KMS-11 (cell line): ENCODE data around the gene IGSF1.

Source experiments
- H2AFZ ChIP-seq: fragments of 200-600 bp; sonication (generic); 2 replicates; pipeline ENCODE4 v1.6.1; 2016; ENCODE audit warnings: antibody characterized with exemption, mixed run types, low read depth
- H3K27ac ChIP-seq: fragments of 200-600 bp; sonication (generic); 2 replicates; pipeline ENCODE4 v1.6.1; 2016; ENCODE audit warnings: mild to moderate bottlenecking, mixed run types
- H3K27me3 ChIP-seq: fragments of 200-600 bp; sonication (generic); 2 replicates; pipeline ENCODE4 v1.6.1; 2017; ENCODE audit warnings: mild to moderate bottlenecking, low read depth, mixed run types, moderate library complexity; ENCODE audit not compliant: insufficient read depth
- H3K36me3 ChIP-seq: fragments of 200-600 bp; sonication (generic); 2 replicates; pipeline ENCODE4 v1.6.1; 2017; ENCODE audit warnings: mild to moderate bottlenecking, mixed run types; ENCODE audit not compliant: insufficient read depth
- H3K4me1 ChIP-seq: fragments of 200-600 bp; sonication (generic); 2 replicates; pipeline ENCODE4 v1.6.1; 2016; ENCODE audit warnings: mild to moderate bottlenecking, low read depth, mixed run types; ENCODE audit not compliant: poor library complexity, severe bottlenecking
- H3K4me2 ChIP-seq: fragments of 200-600 bp; sonication (generic); 2 replicates; pipeline ENCODE4 v1.7.0; 2016; ENCODE audit warnings: mild to moderate bottlenecking, mixed run types
- H3K4me3 ChIP-seq: fragments of 200-600 bp; sonication (generic); IDR thresholded peaks from 2 replicates; pipeline ENCODE4 v1.6.1; 2017; ENCODE audit warnings: low read depth, low read length, mixed read lengths; ENCODE audit not compliant: insufficient read depth
- H3K79me2 ChIP-seq: fragments of 200-600 bp; sonication (generic); 2 replicates; pipeline ENCODE4 v1.6.1; 2016; ENCODE audit warnings: low read depth, mixed run types; ENCODE audit not compliant: insufficient read depth
- H3K9ac ChIP-seq: fragments of 200-600 bp; sonication (generic); 2 replicates; pipeline ENCODE4 v1.6.1; 2016; ENCODE audit warnings: mild to moderate bottlenecking, mixed run types
- H4K20me1 ChIP-seq: fragments of 200-600 bp; sonication (generic); 2 replicates; pipeline ENCODE4 v1.6.1; 2016; ENCODE audit warnings: mild to moderate bottlenecking, mixed run types; ENCODE audit not compliant: insufficient read depth
- CTCF ChIP-seq: fragments of 200-600 bp; sonication (generic); conservative IDR thresholded peaks from 2 replicates; pipeline ENCODE4 v1.6.1; 2017; ENCODE audit warnings: low read depth, mild to moderate bottlenecking, antibody characterized with exemption, low read length, moderate library complexity, mixed read lengths

The IGSF1 gene

GRCh38 chrX:131271274-131271673 lies 17.8 kb downstream of the IGSF1 start:
- Histone ChIP-seq H3K27me3 (no peaks in the 10 kb centered on the region), H3K4me2 (no peak overlapping the region), H3K27ac (no peak overlapping the region)

GRCh38 chrX:131270080-131270479 lies 19.0 kb downstream of the IGSF1 start:
- H3K9ac ChIP-seq, result no peak overlapping the region
- no peaks in the 10 kb centered on the region for H3K27me3 ChIP-seq
- H3K79me2 ChIP-seq, result no peaks in the 10 kb centered on the region
- H3K4me2 ChIP-seq, result no peak overlapping the region
- H3K27ac ChIP-seq, result no peak overlapping the region
- H3K4me1 ChIP-seq, result no peaks in the 10 kb centered on the region
- H3K4me3 ChIP-seq, result no peak overlapping the region
- H4K20me1 ChIP-seq, result no peaks in the 10 kb centered on the region
- no peak for TF ChIP-seq CTCF
- no peaks in the 10 kb centered on the region for H3K36me3 ChIP-seq
- H2AFZ ChIP-seq, result no peak overlapping the region

More at GRCh38 chrX:131271274-131271673, 17.8 kb downstream of the IGSF1 start:
- H3K36me3 ChIP-seq, result no peaks in the 10 kb centered on the region
- no peak overlapping the region for H3K4me3 ChIP-seq
- H3K79me2 ChIP-seq, result no peaks in the 10 kb centered on the region
- H2AFZ ChIP-seq, result no peak overlapping the region
- H4K20me1 ChIP-seq, result no peaks in the 10 kb centered on the region
- no peaks in the 10 kb centered on the region for H3K4me1 ChIP-seq
- H3K9ac ChIP-seq, result no peak overlapping the region
- no peak for TF ChIP-seq CTCF

- no peak overlapping the region for H3K4me2 ChIP-seq
- H3K9ac ChIP-seq, result no peak overlapping the region
- H4K20me1 ChIP-seq, result no peaks in the 10 kb centered on the region
- H3K27me3 ChIP-seq, result no peaks in the 10 kb centered on the region
- no peak for TF ChIP-seq CTCF
- no peaks in the 10 kb centered on the region for H3K36me3 ChIP-seq
- H3K4me1 ChIP-seq, result no peaks in the 10 kb centered on the region
- no peak overlapping the region for H2AFZ ChIP-seq
- no peak overlapping the region for H3K4me3 ChIP-seq
- no peak overlapping the region for H3K27ac ChIP-seq
- H3K79me2 ChIP-seq, result no peaks in the 10 kb centered on the region
Observed at GRCh38 chrX:131264665-131265064, 24.4 kb downstream of the IGSF1 start.

GRCh38 chrX:131264053-131264452 lies 25.1 kb downstream of the IGSF1 start:
- Histone ChIP-seq H3K9ac (no peak overlapping the region), H4K20me1 (no peaks in the 10 kb centered on the region), H3K27ac (no peak overlapping the region), H3K4me1 (no peaks in the 10 kb centered on the region), H3K27me3 (no peaks in the 10 kb centered on the region), H3K36me3 (no peaks in the 10 kb centered on the region), H3K79me2 (no peaks in the 10 kb centered on the region), H3K4me2 (no peak overlapping the region), H3K4me3 (no peak overlapping the region), H2AFZ (no peak overlapping the region)
- no peak for TF ChIP-seq CTCF
